Left kidney (tissue), 8 donors: ENCODE data around the gene FAM236D. TPM values are rescaled to one million over a fixed set of nuclear protein-coding genes. Genes with fewer than 3 reads are reported as not detected.
"Not testable (repeated sequence)": the region's sequence is repeated elsewhere in the genome, so short reads cannot be mapped to it uniquely, and the experiment has no call there.

ENCODE experiments used
- DNase-seq: peaks from one replicate; pipeline ENCODE4 v3.0.0-alpha.2; 2013
- long read RNA-seq, 8 donors: transcript quantifications; one replicate each; lab custom pipeline, GENCODE V29; 2026
- polyA plus RNA-seq: library from polyadenylated mRNA; unstranded; fragments of 120-200 nt; gene quantifications from one replicate; pipeline ENCODE4 v1.2.1, GENCODE V29; 2013; ENCODE audit not compliant: insufficient read length

Gene FAM236D
- polyA plus RNA-seq = not detected
- long read RNA-seq, donor 1 = 0 reads
- long read RNA-seq, donor 2 = 0 reads
- long read RNA-seq, donor 3 = 0 reads
- long read RNA-seq, donor 4 = 0 reads
- long read RNA-seq, donor 5 = 0 reads
- long read RNA-seq, donor 6 = 0 reads
- long read RNA-seq, donor 7 = 0 reads
- long read RNA-seq, donor 8 = 0 reads

DNA sequence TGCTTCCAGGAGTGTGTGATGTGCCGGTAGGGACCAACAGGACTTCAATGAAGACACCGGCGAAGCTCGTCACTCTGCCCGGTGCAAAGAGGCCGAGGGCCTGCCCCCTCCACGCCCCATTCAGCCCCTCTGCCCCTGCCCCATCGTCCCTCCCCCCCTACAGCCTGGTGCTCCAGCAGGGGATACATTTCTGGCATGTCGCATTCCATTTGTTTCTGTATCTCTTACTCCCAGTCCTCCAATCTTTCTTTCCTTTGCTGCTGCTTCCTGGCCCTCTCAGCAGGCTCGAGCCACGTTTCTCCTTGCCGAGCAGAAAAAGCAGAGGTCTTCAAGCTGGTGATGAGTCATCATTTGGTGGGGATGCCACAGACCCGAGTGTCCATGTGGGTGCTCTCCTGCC, at the start of gene FAM236D:
TSS of gene FAM236D (minus strand) at position 101 of the 400 bp plus-strand sequence. CDS start at position 1, 100 bp downstream.
- DNase-seq = not testable (repeated sequence)

DNA sequence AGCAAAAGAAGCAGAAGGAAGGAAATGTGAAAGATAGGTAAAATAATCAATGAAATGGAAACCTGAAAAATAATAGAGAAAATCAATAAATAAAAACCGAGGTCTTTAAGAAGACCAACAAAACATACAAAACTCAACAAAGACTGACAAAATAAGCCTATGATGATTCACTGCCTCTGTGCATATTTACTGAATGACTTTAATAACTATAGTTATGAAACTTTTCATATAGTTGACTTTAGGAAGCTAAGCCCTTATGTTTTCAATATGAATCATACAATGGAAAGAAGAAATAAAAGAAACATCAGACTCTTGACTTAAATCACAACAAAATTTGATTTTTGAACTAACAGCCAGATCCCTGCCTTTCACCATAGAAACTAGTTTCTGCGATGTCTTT, 29.5 kb upstream of the FAM236D start:
- not testable (repeated sequence) for DNase-seq

- not testable (repeated sequence) for DNase-seq
Observed at GRCh38 chrX:72830701-72831100, 22.7 kb upstream of the FAM236D start.

GRCh38 chrX:72790390-72790789, 17.6 kb downstream of the FAM236D start:
- not testable (repeated sequence) for DNase-seq

GRCh38 chrX:72788142-72788541, 19.9 kb downstream of the FAM236D start:
- not testable (repeated sequence) for DNase-seq

- DNase-seq = not testable (repeated sequence)
Observed at GRCh38 chrX:72783964-72784363, 24.0 kb downstream of the FAM236D start.

GRCh38 chrX:72783365-72783936, 24.6 kb downstream of the FAM236D start:
- DNase-seq = not testable (repeated sequence)

DNA sequence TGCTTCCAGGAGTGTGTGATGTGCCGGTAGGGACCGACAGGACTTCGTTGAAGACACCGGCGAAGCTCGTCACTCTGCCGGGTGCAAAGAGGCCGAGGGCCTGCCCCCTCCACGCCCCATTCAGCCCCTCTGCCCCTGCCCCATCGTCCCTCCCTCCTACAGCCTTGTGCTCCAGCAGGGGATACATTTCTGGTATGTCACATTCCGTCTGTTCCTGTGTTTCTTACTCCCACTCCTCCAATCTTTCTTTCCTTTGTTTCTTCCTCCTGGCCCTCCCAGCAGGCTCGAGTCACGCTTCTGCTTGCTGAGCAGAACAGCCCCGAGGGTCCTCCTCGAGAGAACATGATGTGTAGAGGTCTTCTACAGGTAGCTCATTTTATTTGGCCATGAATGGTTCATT, 25.4 kb downstream of the FAM236D start, which contains the start of gene FAM236B:
TSS of gene FAM236B (minus strand) at position 101 of the 400 bp plus-strand sequence. CDS start at position 1, 100 bp downstream.
- DNase-seq = not testable (repeated sequence)

GRCh38 chrX:72778146-72778545, 29.9 kb downstream of the FAM236D start:
- not testable (repeated sequence) for DNase-seq

GRCh38 chrX:72777467-72777790, 30.6 kb downstream of the FAM236D start:
- DNase-seq = not testable (repeated sequence)

GRCh38 chrX:72776653-72777466, 31.1 kb downstream of the FAM236D start, which contains the start of gene DMRTC1B:
Gene DMRTC1B (plus strand): TSS chrX:72776890. CDS start chrX:72845136, 68,246 bp downstream.
- DNase-seq = not testable (repeated sequence)

GRCh38 chrX:72760454-72760853, 47.6 kb downstream of the FAM236D start:
- not testable (repeated sequence) for DNase-seq

Other genes with a start within 250 kb of the FAM236D start
- gene HDAC8, start 235.4 kb downstream of the FAM236D start, polyA plus RNA-seq = 41.9 TPM
- gene PHKA1, start 93.9 kb downstream of the FAM236D start, polyA plus RNA-seq = 6.7 TPM
- gene DMRTC1B, start 31.3 kb downstream of the FAM236D start, polyA plus RNA-seq = 4.9 TPM
- gene FAM236B, start 25.6 kb downstream of the FAM236D start, polyA plus RNA-seq = not detected
- gene FAM236C, start 104.4 kb upstream of the FAM236D start, polyA plus RNA-seq = not detected
- gene FAM236A, start 130.0 kb upstream of the FAM236D start, polyA plus RNA-seq = 0.75 TPM
- not detected for gene DMRTC1, start 135.6 kb upstream of the FAM236D start, polyA plus RNA-seq
- gene PABPC1L2B, start 194.7 kb upstream of the FAM236D start, polyA plus RNA-seq = not detected